Neural cell (in vitro differentiated cells): ENCODE measurements around the gene NRROS. TPM values are rescaled to one million over a fixed set of nuclear protein-coding genes. Genes with fewer than 3 reads are reported as not detected.

Experiments used
- H2AFZ ChIP-seq: fragments of 200-600, 300-800 bp; sonication (generic), shearing (Covaris generic); 2 replicates; pipeline ENCODE4 v1.6.0; 2014; ENCODE audit warnings: low read depth, mild to moderate bottlenecking, antibody characterized with exemption, low read length, moderate library complexity
- H3F3A ChIP-seq: fragments of 200-600 bp; shearing (Covaris generic); 2 replicates; pipeline ENCODE4 v1.6.1; 2016; ENCODE audit warnings: mild to moderate bottlenecking, moderate library complexity, mixed read lengths, antibody characterized with exemption, low read length; ENCODE audit not compliant: insufficient read depth, poor library complexity, severe bottlenecking
- H3K27ac ChIP-seq: fragments of 200-600, 300-800 bp; sonication (generic), shearing (Covaris generic); 2 replicates; pipeline ENCODE4 v1.5.1; 2014; ENCODE audit warnings: mild to moderate bottlenecking, low read length, moderate library complexity
- H3K27me3 ChIP-seq: fragments of 300-800, 200-600 bp; sonication (generic), shearing (Covaris generic); 2 replicates; pipeline ENCODE4 v1.6.0; 2014; ENCODE audit warnings: mild to moderate bottlenecking, low read depth, low read length, moderate library complexity; ENCODE audit not compliant: insufficient read depth
- H3K36me3 ChIP-seq: fragments of 300-800, 200-600 bp; sonication (generic), shearing (Covaris generic); 2 replicates; pipeline ENCODE4 v1.5.1; 2014; ENCODE audit warnings: mild to moderate bottlenecking, antibody characterized with exemption, low read length, moderate library complexity; ENCODE audit not compliant: insufficient read depth
- H3K4me2 ChIP-seq: fragments of 300-800, 200-600 bp; sonication (generic), shearing (Covaris generic); 2 replicates; pipeline ENCODE4 v1.6.0; 2014; ENCODE audit warnings: mild to moderate bottlenecking, low read length
- H3K4me3 ChIP-seq: fragments of 300-800, 200-600 bp; sonication (generic), shearing (Covaris generic); 2 replicates; pipeline ENCODE4 v1.5.1; 2014; ENCODE audit warnings: mild to moderate bottlenecking, low read length, moderate library complexity
- H3K79me2 ChIP-seq: fragments of 200-600 bp; shearing (Covaris generic); replicated peaks from 2 replicates; pipeline ENCODE4 v1.6.0; 2014; ENCODE audit warnings: mild to moderate bottlenecking, low read length, moderate library complexity; ENCODE audit not compliant: insufficient read depth
- H3K9ac ChIP-seq: fragments of 300-800, 200-600 bp; sonication (generic), shearing (Covaris generic); 2 replicates; pipeline ENCODE4 v1.6.1; 2016; ENCODE audit warnings: mild to moderate bottlenecking, low read length, mixed read lengths
- H3K9me2 ChIP-seq: fragments of 200-600 bp; shearing (Covaris generic); 2 replicates; pipeline ENCODE4 v1.6.1; 2016; ENCODE audit warnings: mild to moderate bottlenecking, low read length, mixed read lengths; ENCODE audit not compliant: insufficient read depth
- H3K9me3 ChIP-seq: fragments of 200-600, 300-800 bp; sonication (generic), shearing (Covaris generic); 2 replicates; pipeline ENCODE4 v1.6.1; 2016; ENCODE audit warnings: mild to moderate bottlenecking, mixed run types, low read length, moderate library complexity, mixed read lengths
- H4K20me1 ChIP-seq: fragments of 200-600 bp; shearing (Covaris generic); 2 replicates; pipeline ENCODE4 v1.6.1; 2016; ENCODE audit warnings: mild to moderate bottlenecking, mixed run types; ENCODE audit not compliant: insufficient read depth
- EP300 ChIP-seq: fragments of 450-650 bp; conservative IDR thresholded peaks from 2 replicates; pipeline ENCODE4 v1.6.1; 2014; ENCODE audit warnings: antibody characterized with exemption, mild to moderate bottlenecking, moderate library complexity; ENCODE audit not compliant: poor library complexity, severe bottlenecking
- EZH2 ChIP-seq: fragments of 200-600, 300-800 bp; shearing (Covaris generic), sonication (generic); IDR thresholded peaks from 2 replicates; pipeline ENCODE4 v1.6.1; 2014; ENCODE audit warnings: antibody characterized with exemption, low read length, borderline replicate concordance, mild to moderate bottlenecking; ENCODE audit not compliant: insufficient read depth, poor library complexity, severe bottlenecking
- MXI1 ChIP-seq: fragments of 450-650 bp; conservative IDR thresholded peaks from 2 replicates; pipeline ENCODE4 v1.6.1; 2014; ENCODE audit warnings: antibody characterized with exemption, mild to moderate bottlenecking; ENCODE audit not compliant: poor library complexity, severe bottlenecking
- POLR2AphosphoS5 ChIP-seq: IDR thresholded peaks from 2 replicates; pipeline ENCODE4 v1.6.1; 2012
- RAD21 ChIP-seq: fragments of 450-650 bp; conservative IDR thresholded peaks from 2 replicates; pipeline ENCODE4 v1.6.1; 2014; ENCODE audit warnings: antibody characterized with exemption, mild to moderate bottlenecking, moderate library complexity
- SMC3 ChIP-seq: fragments of 450-650 bp; conservative IDR thresholded peaks from 2 replicates; pipeline ENCODE4 v1.6.1; 2014; ENCODE audit warnings: antibody characterized with exemption, mild to moderate bottlenecking, moderate library complexity; ENCODE audit not compliant: poor library complexity
- TAF1 ChIP-seq: IDR thresholded peaks from 2 replicates; pipeline ENCODE4 v1.6.1; 2012; ENCODE audit warnings: low read depth
- polyA plus RNA-seq: library from polyadenylated mRNA; depleted of rRNA; stranded (reverse); fragments of >200 nt; gene quantifications from 2 replicates; pipeline ENCODE4 v1.2.3, GENCODE V29; 2014
- TF ChIP-seq, protein P1 (sequence below): fragments of 450-650 bp; IDR thresholded peaks from 2 replicates; pipeline ENCODE4 v1.5.1; 2014; ENCODE audit warnings: antibody characterized with exemption, mild to moderate bottlenecking, moderate library complexity; ENCODE audit not compliant: poor library complexity, severe bottlenecking
- TF ChIP-seq, protein P2 (sequence below): IDR thresholded peaks from 2 replicates; pipeline ENCODE4 v1.6.1; 2012; ENCODE audit warnings: borderline replicate concordance

NRROS gene
- polyA plus RNA-seq, 1 donor from 2014 or later, result not detected

DNA sequence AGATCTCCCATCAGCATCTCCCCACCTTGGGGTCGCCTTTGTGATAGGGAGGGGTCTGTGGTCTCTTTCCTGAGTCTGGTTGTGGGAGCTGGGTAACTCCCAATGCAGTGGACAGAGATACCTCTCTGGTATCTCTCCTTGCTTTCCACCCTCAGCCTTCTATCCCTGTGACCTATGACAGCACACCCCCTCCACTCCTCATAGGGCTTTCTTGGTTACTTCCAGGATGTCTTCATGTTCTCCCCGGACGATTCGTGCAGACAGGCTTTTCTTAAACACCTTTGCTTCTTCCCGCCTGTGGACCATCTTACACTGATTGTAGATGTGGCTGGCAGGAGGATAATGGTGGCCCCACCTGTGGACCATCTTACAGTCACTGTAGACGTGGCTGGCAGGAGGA, 14.2 kb upstream of the NRROS start:
- no peaks in the 10 kb centered on the region for H3F3A ChIP-seq
- no peaks in the 10 kb centered on the region for H3K27me3 ChIP-seq
- H3K36me3 ChIP-seq, result no peaks in the 10 kb centered on the region
- H3K4me2 ChIP-seq, result no peak overlapping the region
- H3K9me3 ChIP-seq, result no peaks in the 10 kb centered on the region
- H3K9ac ChIP-seq, result no peak overlapping the region
- H3K27ac ChIP-seq, result no peak overlapping the region
- H3K79me2 ChIP-seq, result no peaks in the 10 kb centered on the region
- H3K9me2 ChIP-seq, result no peaks in the 10 kb centered on the region
- H3K4me3 ChIP-seq, result no peak overlapping the region
- TF ChIP-seq POLR2AphosphoS5, result no peak
- no peak for TF ChIP-seq EP300
- no peak for TF ChIP-seq EZH2
- no peak for TF ChIP-seq RAD21
- no peak overlapping the region for H2AFZ ChIP-seq
- no peaks in the 10 kb centered on the region for H4K20me1 ChIP-seq

DNA sequence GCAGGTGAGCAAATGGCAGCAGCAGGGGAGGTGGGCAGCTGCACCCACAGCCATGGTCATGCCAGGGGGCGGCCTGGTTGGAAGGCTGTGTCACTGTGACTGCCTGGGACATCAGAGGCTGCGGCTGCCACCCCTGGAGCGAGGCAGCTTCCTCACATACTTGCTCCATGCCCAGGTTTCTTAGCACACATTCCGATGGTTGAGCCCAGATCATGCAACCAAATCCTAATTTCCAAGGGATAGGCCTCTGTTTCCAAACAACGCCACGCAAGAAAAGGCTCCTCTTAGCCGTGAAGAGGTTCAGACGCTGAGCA, 11.6 kb upstream of the NRROS start:
- H4K20me1 ChIP-seq, result no peaks in the 10 kb centered on the region
- TF ChIP-seq MXI1 (no peak), EP300 (no peak), SMC3 (no peak), TAF1 (no peak), RAD21 (no peak), EZH2 (no peak), POLR2AphosphoS5 (no peak)
- TF ChIP-seq, protein P1, sequence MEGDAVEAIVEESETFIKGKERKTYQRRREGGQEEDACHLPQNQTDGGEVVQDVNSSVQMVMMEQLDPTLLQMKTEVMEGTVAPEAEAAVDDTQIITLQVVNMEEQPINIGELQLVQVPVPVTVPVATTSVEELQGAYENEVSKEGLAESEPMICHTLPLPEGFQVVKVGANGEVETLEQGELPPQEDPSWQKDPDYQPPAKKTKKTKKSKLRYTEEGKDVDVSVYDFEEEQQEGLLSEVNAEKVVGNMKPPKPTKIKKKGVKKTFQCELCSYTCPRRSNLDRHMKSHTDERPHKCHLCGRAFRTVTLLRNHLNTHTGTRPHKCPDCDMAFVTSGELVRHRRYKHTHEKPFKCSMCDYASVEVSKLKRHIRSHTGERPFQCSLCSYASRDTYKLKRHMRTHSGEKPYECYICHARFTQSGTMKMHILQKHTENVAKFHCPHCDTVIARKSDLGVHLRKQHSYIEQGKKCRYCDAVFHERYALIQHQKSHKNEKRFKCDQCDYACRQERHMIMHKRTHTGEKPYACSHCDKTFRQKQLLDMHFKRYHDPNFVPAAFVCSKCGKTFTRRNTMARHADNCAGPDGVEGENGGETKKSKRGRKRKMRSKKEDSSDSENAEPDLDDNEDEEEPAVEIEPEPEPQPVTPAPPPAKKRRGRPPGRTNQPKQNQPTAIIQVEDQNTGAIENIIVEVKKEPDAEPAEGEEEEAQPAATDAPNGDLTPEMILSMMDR, result no peak
- TF ChIP-seq, protein P2, sequence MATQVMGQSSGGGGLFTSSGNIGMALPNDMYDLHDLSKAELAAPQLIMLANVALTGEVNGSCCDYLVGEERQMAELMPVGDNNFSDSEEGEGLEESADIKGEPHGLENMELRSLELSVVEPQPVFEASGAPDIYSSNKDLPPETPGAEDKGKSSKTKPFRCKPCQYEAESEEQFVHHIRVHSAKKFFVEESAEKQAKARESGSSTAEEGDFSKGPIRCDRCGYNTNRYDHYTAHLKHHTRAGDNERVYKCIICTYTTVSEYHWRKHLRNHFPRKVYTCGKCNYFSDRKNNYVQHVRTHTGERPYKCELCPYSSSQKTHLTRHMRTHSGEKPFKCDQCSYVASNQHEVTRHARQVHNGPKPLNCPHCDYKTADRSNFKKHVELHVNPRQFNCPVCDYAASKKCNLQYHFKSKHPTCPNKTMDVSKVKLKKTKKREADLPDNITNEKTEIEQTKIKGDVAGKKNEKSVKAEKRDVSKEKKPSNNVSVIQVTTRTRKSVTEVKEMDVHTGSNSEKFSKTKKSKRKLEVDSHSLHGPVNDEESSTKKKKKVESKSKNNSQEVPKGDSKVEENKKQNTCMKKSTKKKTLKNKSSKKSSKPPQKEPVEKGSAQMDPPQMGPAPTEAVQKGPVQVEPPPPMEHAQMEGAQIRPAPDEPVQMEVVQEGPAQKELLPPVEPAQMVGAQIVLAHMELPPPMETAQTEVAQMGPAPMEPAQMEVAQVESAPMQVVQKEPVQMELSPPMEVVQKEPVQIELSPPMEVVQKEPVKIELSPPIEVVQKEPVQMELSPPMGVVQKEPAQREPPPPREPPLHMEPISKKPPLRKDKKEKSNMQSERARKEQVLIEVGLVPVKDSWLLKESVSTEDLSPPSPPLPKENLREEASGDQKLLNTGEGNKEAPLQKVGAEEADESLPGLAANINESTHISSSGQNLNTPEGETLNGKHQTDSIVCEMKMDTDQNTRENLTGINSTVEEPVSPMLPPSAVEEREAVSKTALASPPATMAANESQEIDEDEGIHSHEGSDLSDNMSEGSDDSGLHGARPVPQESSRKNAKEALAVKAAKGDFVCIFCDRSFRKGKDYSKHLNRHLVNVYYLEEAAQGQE, result no peak
- no peak overlapping the region for H2AFZ ChIP-seq
- no peak overlapping the region for H3K4me2 ChIP-seq
- no peaks in the 10 kb centered on the region for H3K9me2 ChIP-seq
- H3K9me3 ChIP-seq, result no peaks in the 10 kb centered on the region
- no peaks in the 10 kb centered on the region for H3K27me3 ChIP-seq
- no peaks in the 10 kb centered on the region for H3F3A ChIP-seq
- no peaks in the 10 kb centered on the region for H3K79me2 ChIP-seq
- H3K27ac ChIP-seq, result no peak overlapping the region
- no peaks in the 10 kb centered on the region for H3K36me3 ChIP-seq
- peak overlapping the region; percentile 10 for H3K4me3 ChIP-seq
- no peak overlapping the region for H3K9ac ChIP-seq

DNA sequence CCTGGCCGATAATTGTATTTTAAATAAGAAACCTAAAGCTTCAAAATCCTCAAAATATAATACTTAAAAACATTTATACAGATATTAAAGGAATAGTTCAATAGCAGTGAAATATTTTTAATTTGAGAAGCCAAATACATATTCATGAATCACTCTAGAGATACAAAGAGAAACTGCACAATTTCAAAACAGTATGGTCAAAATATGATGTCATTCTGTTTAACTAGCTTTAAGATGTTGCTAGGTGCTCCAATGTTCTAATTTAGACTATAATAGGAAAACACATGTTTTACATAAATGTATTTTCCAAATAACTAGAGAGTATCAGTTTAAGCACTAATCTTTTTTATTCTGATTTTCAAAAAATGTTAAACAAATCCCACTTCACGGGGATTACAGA, 10.3 kb upstream of the NRROS start:
- no peak overlapping the region for H3K4me2 ChIP-seq
- no peak overlapping the region for H3K4me3 ChIP-seq
- no peaks in the 10 kb centered on the region for H3K9me3 ChIP-seq
- H3K27me3 ChIP-seq, result no peaks in the 10 kb centered on the region
- H3K79me2 ChIP-seq, result no peaks in the 10 kb centered on the region
- H4K20me1 ChIP-seq, result no peaks in the 10 kb centered on the region
- no peak overlapping the region for H3K27ac ChIP-seq
- no peaks in the 10 kb centered on the region for H3K36me3 ChIP-seq
- H3F3A ChIP-seq, result no peaks in the 10 kb centered on the region
- H3K9ac ChIP-seq, result no peak overlapping the region
- TF ChIP-seq, protein P1, result no peak
- TF ChIP-seq POLR2AphosphoS5, result no peak
- TF ChIP-seq TAF1, result no peak
- no peak for TF ChIP-seq EP300
- no peak for TF ChIP-seq RAD21
- TF ChIP-seq SMC3, result no peak
- TF ChIP-seq, protein P2, result no peak
- TF ChIP-seq EZH2, result no peak
- no peak for TF ChIP-seq MXI1
- H3K9me2 ChIP-seq, result no peaks in the 10 kb centered on the region
- no peak overlapping the region for H2AFZ ChIP-seq
